ENCODE data around the gene FGR.

FGR gene

GRCh38 chr1:27574871-27575831 lies 59.8 kb downstream of the FGR start:
- Histone ChIP-seq H3K4me1 (peaks cover 8 to 96% (median 84%) of the 10 kb centered on the region in 4 donors), H3K4me3 (peak overlapping the region; percentile 49 to 61), H3K27ac (peak overlapping the region; percentile 97 to 99), H3K27me3 (no peaks in the 10 kb centered on the region), H3K36me3 (no peaks in the 10 kb centered on the region), H3K9me3 (no peaks in the 10 kb centered on the region)
- peak; percentile 80 to 93 for DNase-seq
- intact Hi-C loops (cut with DNase I; ENCODE audit: low total_unique reads): no loop called here
- TF ChIP-seq, protein P1, sequence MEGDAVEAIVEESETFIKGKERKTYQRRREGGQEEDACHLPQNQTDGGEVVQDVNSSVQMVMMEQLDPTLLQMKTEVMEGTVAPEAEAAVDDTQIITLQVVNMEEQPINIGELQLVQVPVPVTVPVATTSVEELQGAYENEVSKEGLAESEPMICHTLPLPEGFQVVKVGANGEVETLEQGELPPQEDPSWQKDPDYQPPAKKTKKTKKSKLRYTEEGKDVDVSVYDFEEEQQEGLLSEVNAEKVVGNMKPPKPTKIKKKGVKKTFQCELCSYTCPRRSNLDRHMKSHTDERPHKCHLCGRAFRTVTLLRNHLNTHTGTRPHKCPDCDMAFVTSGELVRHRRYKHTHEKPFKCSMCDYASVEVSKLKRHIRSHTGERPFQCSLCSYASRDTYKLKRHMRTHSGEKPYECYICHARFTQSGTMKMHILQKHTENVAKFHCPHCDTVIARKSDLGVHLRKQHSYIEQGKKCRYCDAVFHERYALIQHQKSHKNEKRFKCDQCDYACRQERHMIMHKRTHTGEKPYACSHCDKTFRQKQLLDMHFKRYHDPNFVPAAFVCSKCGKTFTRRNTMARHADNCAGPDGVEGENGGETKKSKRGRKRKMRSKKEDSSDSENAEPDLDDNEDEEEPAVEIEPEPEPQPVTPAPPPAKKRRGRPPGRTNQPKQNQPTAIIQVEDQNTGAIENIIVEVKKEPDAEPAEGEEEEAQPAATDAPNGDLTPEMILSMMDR (IDR thresholded peaks at IDR 0.05): peak; percentile 24 to 40

- Histone ChIP-seq H3K4me1 (peaks cover 11 to 96% (median 89%) of the 10 kb centered on the region in 4 donors), H3K27ac (peak overlapping the region; percentile 97 to 99), H3K9me3 (no peaks in the 10 kb centered on the region), H3K36me3 (no peaks in the 10 kb centered on the region), H3K27me3 (no peaks in the 10 kb centered on the region), H3K4me3 (peak overlapping the region; percentile 49 to 61)
- TF ChIP-seq, protein P1 (IDR thresholded peaks at IDR 0.05): no peak
- DNase-seq: no peak
- intact Hi-C loops (cut with DNase I; ENCODE audit: low total_unique reads): no loop called here
Measured at GRCh38 chr1:27574001-27574781, 60.8 kb downstream of the FGR start.

GRCh38 chr1:27572679-27573426 lies 62.1 kb downstream of the FGR start:
- Histone ChIP-seq H3K27ac (peak overlapping the region; percentile 97 to 99), H3K4me3 (peak overlapping the region; percentile 28 to 30), H3K9me3 (no peaks in the 10 kb centered on the region)

GRCh38 chr1:27572019-27572678 lies 62.8 kb downstream of the FGR start:
- intact Hi-C loops (cut with DNase I; ENCODE audit: low total_unique reads): no loop called here
- H3K27ac ChIP-seq: peak overlapping the region; percentile 97 to 99
- peak; percentile 51 to 79 for DNase-seq
- H3K4me1 ChIP-seq: peaks cover 11 to 97% (median 90%) of the 10 kb centered on the region in 4 donors
- TF ChIP-seq, protein P1 (IDR thresholded peaks at IDR 0.05): no peak
- H3K36me3 ChIP-seq: no peaks in the 10 kb centered on the region
- no peaks in the 10 kb centered on the region for H3K9me3 ChIP-seq
- peak overlapping the region; percentile 28 to 30 for H3K4me3 ChIP-seq
- no peaks in the 10 kb centered on the region for H3K27me3 ChIP-seq

More at GRCh38 chr1:27572679-27573426, 62.1 kb downstream of the FGR start:
- DNase-seq: peak; percentile 68 to 90
- no peaks in the 10 kb centered on the region for H3K27me3 ChIP-seq
- TF ChIP-seq, protein P1 (IDR thresholded peaks at IDR 0.05): no peak
- intact Hi-C loops (cut with DNase I; ENCODE audit: low total_unique reads): no loop called here
- peaks cover 11 to 97% (median 90%) of the 10 kb centered on the region in 4 donors for H3K4me1 ChIP-seq
- H3K36me3 ChIP-seq: no peaks in the 10 kb centered on the region

Measured in tibial artery (tissue), 4 donors.